NK-92 (cell line): ENCODE measurements around the gene DENND5B.
"Not testable (repeated sequence)": the region's sequence is repeated elsewhere in the genome, so short reads cannot be mapped to it uniquely, and the experiment has no call there.

Experiments used
- DNase-seq: peaks from one replicate; lab custom pipeline; 2025; ENCODE audit not compliant: unreplicated experiment; lab: John Stamatoyannopoulos, UW

Gene DENND5B

GRCh38 chr12:31591380-31591901, 505 bp upstream of the DENND5B start:
- no peak for DNase-seq

GRCh38 chr12:31589904-31590641, 863 bp downstream of the DENND5B start:
- DNase-seq, result no peak

GRCh38 chr12:31589598-31589903, 1.4 kb downstream of the DENND5B start:
- DNase-seq, result no peak

GRCh38 chr12:31588976-31589375, 2.0 kb downstream of the DENND5B start:
- DNase-seq, result no peak

- no peak for DNase-seq
Measured at GRCh38 chr12:31586728-31587127, 4.2 kb downstream of the DENND5B start.

GRCh38 chr12:31585895-31586294, 5.0 kb downstream of the DENND5B start:
- DNase-seq, result no peak

- no peak for DNase-seq
Measured at GRCh38 chr12:31585271-31585670, 5.7 kb downstream of the DENND5B start.

- DNase-seq, result no peak
Measured at GRCh38 chr12:31584782-31585181, 6.2 kb downstream of the DENND5B start.

- DNase-seq, result no peak
Measured at GRCh38 chr12:31583878-31584277, 7.1 kb downstream of the DENND5B start.

GRCh38 chr12:31582155-31582554, 8.8 kb downstream of the DENND5B start:
- no peak for DNase-seq

GRCh38 chr12:31578632-31579031, 12.3 kb downstream of the DENND5B start:
- no peak for DNase-seq

- no peak for DNase-seq
Measured at GRCh38 chr12:31574803-31575575, 15.9 kb downstream of the DENND5B start.

GRCh38 chr12:31574367-31574766, 16.6 kb downstream of the DENND5B start:
- DNase-seq, result not testable (repeated sequence)

- DNase-seq, result no peak
Measured at GRCh38 chr12:31572900-31573600, 17.9 kb downstream of the DENND5B start.

- DNase-seq, result no peak
Measured at GRCh38 chr12:31570880-31571279, 20.1 kb downstream of the DENND5B start.

- DNase-seq, result not testable (repeated sequence)
Measured at GRCh38 chr12:31569517-31569916, 21.4 kb downstream of the DENND5B start.

- DNase-seq, result no peak
Measured at GRCh38 chr12:31568498-31568897, 22.4 kb downstream of the DENND5B start.

- DNase-seq, result no peak
Measured at GRCh38 chr12:31567029-31567428, 23.9 kb downstream of the DENND5B start.

- DNase-seq, result no peak
Measured at GRCh38 chr12:31566547-31566946, 24.4 kb downstream of the DENND5B start.

GRCh38 chr12:31562594-31563328, 28.2 kb downstream of the DENND5B start:
- no peak for DNase-seq

- DNase-seq, result no peak
Measured at GRCh38 chr12:31560516-31560915, 30.4 kb downstream of the DENND5B start.
